AG09309 (cell line): Measurements from ENCODE around the gene ITPR3.

Source experiments
- DNase-seq: peaks from one replicate; pipeline ENCODE4 v3.0.0-alpha.2; 2010; ENCODE audit warnings: low read depth
- H3K4me3 ChIP-seq: 2 replicates; pipeline ENCODE4 v1.5.1; 2011; ENCODE audit warnings: mild to moderate bottlenecking, low read depth, low read length, moderate library complexity; ENCODE audit not compliant: control insufficient read depth
- TF ChIP-seq, protein P1 (sequence below): IDR thresholded peaks from 2 replicates; pipeline ENCODE4 v1.5.1; 2011; ENCODE audit warnings: mild to moderate bottlenecking, low read depth, low read length, inconsistent platforms; ENCODE audit not compliant: insufficient read depth, control insufficient read depth; ENCODE audit errors: missing control alignments

Gene ITPR3

DNA sequence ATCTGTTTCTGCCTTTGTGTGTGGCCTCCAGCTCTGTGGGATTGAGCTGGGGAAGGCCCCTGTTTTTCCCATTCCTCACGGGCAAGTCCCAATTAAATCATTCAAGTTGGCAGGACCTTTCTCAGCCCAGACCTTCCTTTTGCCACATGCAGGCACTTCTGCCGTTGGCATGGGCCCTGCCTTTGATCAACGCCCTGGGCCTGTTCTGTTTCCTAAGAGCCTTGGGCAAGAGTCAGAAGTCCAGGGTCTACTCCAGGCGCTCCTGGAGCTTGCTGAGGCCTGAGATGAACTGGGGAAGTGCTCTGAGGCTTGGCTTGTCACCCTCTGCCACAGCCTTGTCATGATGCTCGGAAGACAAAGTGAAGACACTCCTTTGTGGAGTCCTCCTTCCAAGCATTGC, 118.4 kb downstream of the ITPR3 start:
- H3K4me3 ChIP-seq = no peak overlapping the region
- DNase-seq = no peak
- TF ChIP-seq, protein P1, sequence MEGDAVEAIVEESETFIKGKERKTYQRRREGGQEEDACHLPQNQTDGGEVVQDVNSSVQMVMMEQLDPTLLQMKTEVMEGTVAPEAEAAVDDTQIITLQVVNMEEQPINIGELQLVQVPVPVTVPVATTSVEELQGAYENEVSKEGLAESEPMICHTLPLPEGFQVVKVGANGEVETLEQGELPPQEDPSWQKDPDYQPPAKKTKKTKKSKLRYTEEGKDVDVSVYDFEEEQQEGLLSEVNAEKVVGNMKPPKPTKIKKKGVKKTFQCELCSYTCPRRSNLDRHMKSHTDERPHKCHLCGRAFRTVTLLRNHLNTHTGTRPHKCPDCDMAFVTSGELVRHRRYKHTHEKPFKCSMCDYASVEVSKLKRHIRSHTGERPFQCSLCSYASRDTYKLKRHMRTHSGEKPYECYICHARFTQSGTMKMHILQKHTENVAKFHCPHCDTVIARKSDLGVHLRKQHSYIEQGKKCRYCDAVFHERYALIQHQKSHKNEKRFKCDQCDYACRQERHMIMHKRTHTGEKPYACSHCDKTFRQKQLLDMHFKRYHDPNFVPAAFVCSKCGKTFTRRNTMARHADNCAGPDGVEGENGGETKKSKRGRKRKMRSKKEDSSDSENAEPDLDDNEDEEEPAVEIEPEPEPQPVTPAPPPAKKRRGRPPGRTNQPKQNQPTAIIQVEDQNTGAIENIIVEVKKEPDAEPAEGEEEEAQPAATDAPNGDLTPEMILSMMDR = no peak

DNA sequence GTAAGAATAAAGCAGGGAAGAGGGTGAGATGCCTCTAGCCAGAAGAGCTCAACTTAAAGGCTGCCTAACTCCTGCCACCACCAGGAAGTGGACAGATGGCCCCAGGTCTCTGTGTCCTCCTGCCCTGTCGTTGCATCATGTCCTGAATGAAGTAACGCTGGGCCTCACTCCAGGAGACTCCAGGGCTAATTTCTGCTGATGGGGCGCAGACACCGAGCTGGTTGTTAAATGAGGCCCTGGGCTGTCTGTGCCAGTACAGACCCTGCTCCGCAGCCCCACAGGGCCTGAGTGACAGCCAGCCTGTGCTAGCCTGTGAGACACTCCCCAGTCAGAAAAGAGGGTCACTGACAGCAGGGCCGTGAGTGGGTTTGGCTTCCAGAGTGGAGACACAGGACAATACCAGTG, 119.1 kb downstream of the ITPR3 start:
- TF ChIP-seq, protein P1 = no peak
- no peak overlapping the region for H3K4me3 ChIP-seq
- no peak for DNase-seq

DNA sequence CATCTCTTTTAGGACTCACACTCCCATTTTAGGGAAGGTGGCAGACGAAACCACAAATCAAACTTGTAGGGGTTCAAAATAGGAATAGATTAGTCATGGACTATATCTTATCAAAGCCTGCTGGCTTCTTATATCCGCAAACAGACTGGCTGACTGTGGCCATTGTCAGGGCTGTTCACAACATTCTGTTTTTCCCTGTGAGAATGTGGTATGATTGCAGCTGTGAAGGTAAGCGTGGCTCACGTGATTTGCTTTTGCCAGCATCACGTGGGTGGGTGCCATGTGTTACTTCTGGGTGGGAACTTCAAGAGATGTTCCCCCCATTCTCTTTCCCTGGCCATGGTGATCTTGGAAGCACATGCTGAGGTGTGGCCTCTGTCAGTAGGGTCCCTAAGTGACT, 119.7 kb downstream of the ITPR3 start:
- TF ChIP-seq, protein P1 = no peak
- no peak overlapping the region for H3K4me3 ChIP-seq
- DNase-seq = no peak

DNA sequence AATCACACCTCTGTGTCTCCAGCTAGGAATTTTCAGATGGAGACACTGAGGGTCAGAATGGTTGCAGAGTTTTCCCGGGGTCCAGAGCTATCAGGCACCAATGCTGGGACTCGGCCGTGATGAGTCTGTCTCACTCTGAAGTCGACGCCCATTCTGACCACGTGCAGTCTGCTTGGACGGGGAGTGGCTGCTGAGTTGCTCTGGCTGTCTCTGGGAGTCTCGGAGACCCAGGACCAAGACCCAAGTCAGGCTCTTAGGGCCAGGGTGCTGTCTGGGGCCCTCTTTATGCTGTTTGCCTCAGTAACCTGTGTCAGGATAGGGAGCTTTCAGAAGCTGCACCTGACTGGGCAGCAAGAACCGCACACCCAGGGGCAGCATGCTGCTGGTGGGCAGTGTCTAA, 121.0 kb downstream of the ITPR3 start:
- H3K4me3 ChIP-seq = no peak overlapping the region
- DNase-seq = no peak
- TF ChIP-seq, protein P1 = no peak

DNA sequence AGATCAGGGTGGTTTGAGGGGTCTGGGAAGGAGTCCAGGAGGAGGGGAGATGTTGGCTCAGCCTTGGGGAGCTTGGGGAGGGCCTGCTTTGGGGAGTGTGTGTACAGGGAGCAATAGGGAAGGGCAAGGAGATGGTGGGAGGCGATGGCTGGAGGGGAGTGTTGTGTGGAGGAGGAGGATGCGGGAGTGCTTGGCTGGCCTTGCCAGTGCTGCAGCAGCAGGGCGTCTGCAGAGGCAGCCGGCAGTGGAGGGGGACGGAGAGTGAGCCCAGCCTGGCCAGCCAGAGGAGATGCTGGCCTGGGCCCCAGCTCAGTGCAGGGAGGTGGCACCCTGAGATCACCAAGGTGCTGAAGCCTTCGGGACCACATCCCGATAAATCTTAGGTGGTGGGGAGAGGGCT, 121.7 kb downstream of the ITPR3 start:
- H3K4me3 ChIP-seq = no peak overlapping the region
- TF ChIP-seq, protein P1 = no peak
- DNase-seq = no peak

DNA sequence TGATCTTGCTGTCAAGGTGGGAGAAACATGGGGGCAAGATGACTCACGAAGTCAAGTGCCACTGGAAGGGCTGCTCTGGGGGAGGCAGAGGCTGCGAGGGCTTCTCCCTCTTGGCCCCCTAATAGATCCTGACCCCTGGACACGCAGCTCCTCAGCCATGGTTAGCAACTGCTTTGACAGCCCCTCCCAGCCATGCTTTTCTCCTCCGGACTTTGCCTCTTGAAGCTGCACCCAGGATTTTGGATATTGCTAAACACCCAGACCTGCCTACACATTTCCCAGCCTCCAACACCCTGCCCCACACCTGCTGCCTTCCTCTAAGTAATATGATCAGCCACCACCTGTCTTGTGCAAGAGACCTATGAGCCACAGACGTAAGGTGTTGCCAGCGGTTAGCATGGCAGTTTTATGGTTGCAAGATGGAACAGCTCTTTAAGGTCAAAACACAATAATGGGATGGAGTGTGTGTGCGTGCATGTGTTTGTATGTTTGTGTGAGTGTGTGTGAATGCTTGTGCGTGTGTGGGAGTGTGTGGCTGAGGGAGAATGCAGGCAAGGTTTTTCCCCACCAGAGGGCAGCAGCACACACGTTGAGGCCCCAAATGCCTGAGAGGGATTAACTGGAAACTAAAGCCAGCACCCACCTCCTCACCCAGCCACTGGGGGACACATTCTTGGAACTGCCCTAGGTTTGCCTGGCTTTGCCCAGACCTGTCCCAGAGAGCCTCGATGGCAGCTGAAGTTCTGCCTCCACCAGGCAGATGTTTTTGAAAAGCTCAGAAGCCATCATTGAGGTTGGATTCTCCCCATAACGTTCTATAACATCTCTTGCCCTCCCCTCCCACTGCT, 123.1 kb downstream of the ITPR3 start:
- peak; percentile 29 for DNase-seq
- TF ChIP-seq, protein P1 = peak; percentile 96
- H3K4me3 ChIP-seq = no peak overlapping the region
